K562 (cell line): ENCODE measurements around the gene HARS1. TPM values are rescaled to one million over a fixed set of nuclear protein-coding genes. Genes with fewer than 3 reads are reported as not detected.

Experiments
- CREB5 ChIP-seq: fragments of 250-450 bp; sonication (Bioruptor Pico); IDR thresholded peaks from 2 replicates; pipeline ENCODE4 v1.5.0; 2020; ENCODE audit warnings: mild to moderate bottlenecking
- DACH1 ChIP-seq: fragments of 450-650 bp; IDR thresholded peaks from 2 replicates; pipeline ENCODE4 v1.6.1; 2018; ENCODE audit not compliant: partially characterized antibody
- FOXJ2 ChIP-seq: fragments of 200-800 bp; sonication (Bioruptor generic); IDR thresholded peaks from 2 replicates; pipeline ENCODE4 v1.6.1; 2016; ENCODE audit warnings: missing genetic modification characterization, missing compliant biosample characterization
- HBP1 ChIP-seq: fragments of 450-650 bp; formaldehyde crosslinking; IDR thresholded peaks from 2 replicates; pipeline ENCODE4 v1.4.0; 2022; ENCODE audit warnings: missing genetic modification characterization
- HMGN3 ChIP-seq: IDR thresholded peaks from 2 replicates; pipeline ENCODE4 v1.6.1; 2011; ENCODE audit warnings: borderline replicate concordance, low read depth, mild to moderate bottlenecking, mixed read lengths, low read length; ENCODE audit not compliant: insufficient read length; ENCODE audit errors: extremely low read depth
- HNRNPUL1 ChIP-seq: fragments of 200-400 bp; formaldehyde crosslinking; IDR thresholded peaks from 2 replicates; pipeline ENCODE4 v1.6.1; 2017; ENCODE audit warnings: low read length
- KAT8 ChIP-seq: fragments of 450-650 bp; IDR thresholded peaks from 2 replicates; pipeline ENCODE4 v1.6.1; 2016; ENCODE audit warnings: low read depth, mild to moderate bottlenecking
- LEF1 ChIP-seq: fragments of 450-650 bp; IDR thresholded peaks from 2 replicates; pipeline ENCODE4 v1.6.1; 2016; ENCODE audit warnings: mild to moderate bottlenecking
- NFIX ChIP-seq: fragments of 250-450 bp; sonication (Bioruptor Pico); IDR thresholded peaks from 2 replicates; pipeline ENCODE4 v1.4.0; 2020; ENCODE audit warnings: low read depth, mild to moderate bottlenecking, moderate library complexity
- SMAD3 ChIP-seq: fragments of 450-650 bp; formaldehyde crosslinking; conservative IDR thresholded peaks from 2 replicates; pipeline ENCODE4 v1.4.0; 2020; ENCODE audit warnings: mild to moderate bottlenecking
- SMARCA5 ChIP-seq: fragments of 450-650 bp; IDR thresholded peaks from 2 replicates; pipeline ENCODE4 v1.6.1; 2016
- SREBF2 ChIP-seq: sonication (generic); formaldehyde crosslinking; IDR thresholded peaks from 2 replicates; pipeline ENCODE4 v1.4.0; 2020; ENCODE audit warnings: mild to moderate bottlenecking, missing genetic modification reagents
- TCFL5 ChIP-seq: fragments of 250-450 bp; sonication (Bioruptor Pico); conservative IDR thresholded peaks from 2 replicates; pipeline ENCODE4 v1.6.1; 2021; ENCODE audit warnings: mild to moderate bottlenecking, moderate library complexity, matching md5 sums
- ZHX1 ChIP-seq: fragments of 150-350 bp; conservative IDR thresholded peaks from 2 replicates; pipeline ENCODE4 v1.6.1; 2014; ENCODE audit warnings: low read length
- ZNF407 ChIP-seq: fragments of 450-650 bp; IDR thresholded peaks from 2 replicates; pipeline ENCODE4 v1.6.1; 2016; ENCODE audit warnings: low read depth
- polyA plus RNA-seq, 8 experiments: library from polyadenylated mRNA; depleted of rRNA in 4 of 8; stranded (reverse) in 5 of 8; unstranded in 3 of 8; fragments of >200 nt; fragmentation: Nextera tagmentation in 2 of 8; fragmentation: Illumina TruSeq in 1 of 8; extraction: Ambion mirVana in 2 of 8; extraction: Trizol in 1 of 8; gene quantifications; 2 replicates each; pipeline versions ENCODE4 v1.2.1 to v1.2.3, GENCODE V29; 2011 to 2014; ENCODE audit warnings: inconsistent platforms in 1 of 8, missing spikeins in 1 of 8
- total RNA-seq, 7 experiments: library from RNA; depleted of rRNA in 6 of 7; stranded (reverse); fragments of >200 nt in 6 of 7; fragmentation: Illumina TruSeq in 2 of 7; extraction: Trizol in 2 of 7; gene quantifications; 2 replicates each; pipeline versions ENCODE4 v1.2.1 to v1.2.3, GENCODE V29; 2011 to 2021; ENCODE audit warnings: low replicate concordance in 1 of 7

Gene HARS1
- total and polyA plus RNA-seq, 9 of the 15 experiments (the other 6 are each of a cell fraction or from before 2014, with no cell fraction given) = 13.5 to 88.5 (median 75.2) TPM

- no peak for TF ChIP-seq CREB5
- no peak for TF ChIP-seq HNRNPUL1
- TF ChIP-seq ZHX1 = no peak
- TF ChIP-seq LEF1 = no peak; the same call in 1 of the 2 replicates
- peak; percentile 77 for TF ChIP-seq ZNF407
- TF ChIP-seq TCFL5 (CRISPR knock-in tag) = no peak
- no peak for TF ChIP-seq NFIX
- TF ChIP-seq KAT8 = no peak
- no peak for TF ChIP-seq SREBF2 (CRISPR knock-in tag)
- peak; percentile 40 for TF ChIP-seq DACH1
- no peak for TF ChIP-seq FOXJ2 (tag)
- TF ChIP-seq SMARCA5 = no peak
- TF ChIP-seq HMGN3 = no peak
- TF ChIP-seq HBP1 (CRISPR knock-in tag) = no peak
- TF ChIP-seq SMAD3 (CRISPR knock-in tag) = 0 out of 2 replicates have a peak, but pooled peaks have one; percentile 29
These were observed 19.9 kb upstream of the HARS1 start (continued) for GRCh38 chr5:140710899-140711552.
